ENCODE measurements around the gene NLRP11.
"Not testable (repeated sequence)": the region's sequence is repeated elsewhere in the genome, so short reads cannot be mapped to it uniquely, and the experiment has no call there.

NLRP11 gene

GRCh38 chr19:55781112-55781511 lies 50.7 kb downstream of the NLRP11 start:
- DNase-seq (ENCODE audit: low read depth in 1 of 2, low spot score in 1 of 2): no peak
- Histone ChIP-seq H3K27ac (replicated peaks) (no peak overlapping the region), H3K4me3 (replicated peaks; ENCODE audit: insufficient read depth, low read length) (no peak overlapping the region), H3K27me3 (ENCODE audit: insufficient read depth, poor library complexity, severe bottlenecking) (no peaks in the 10 kb centered on the region)
- TF ChIP-seq POLR2AphosphoS5 (IDR thresholded peaks at IDR 0.05; ENCODE audit: low read depth) (no peak), SPI1 (IDR thresholded peaks at IDR 0.05; ENCODE audit: borderline replicate concordance, low read depth) (no peak), REST (IDR thresholded peaks at IDR 0.05; ENCODE audit: insufficient replicate concordance, low read depth) (no peak), GABPA (IDR thresholded peaks at IDR 0.05; ENCODE audit: low read depth) (no peak)
- TF ChIP-seq, protein P1, sequence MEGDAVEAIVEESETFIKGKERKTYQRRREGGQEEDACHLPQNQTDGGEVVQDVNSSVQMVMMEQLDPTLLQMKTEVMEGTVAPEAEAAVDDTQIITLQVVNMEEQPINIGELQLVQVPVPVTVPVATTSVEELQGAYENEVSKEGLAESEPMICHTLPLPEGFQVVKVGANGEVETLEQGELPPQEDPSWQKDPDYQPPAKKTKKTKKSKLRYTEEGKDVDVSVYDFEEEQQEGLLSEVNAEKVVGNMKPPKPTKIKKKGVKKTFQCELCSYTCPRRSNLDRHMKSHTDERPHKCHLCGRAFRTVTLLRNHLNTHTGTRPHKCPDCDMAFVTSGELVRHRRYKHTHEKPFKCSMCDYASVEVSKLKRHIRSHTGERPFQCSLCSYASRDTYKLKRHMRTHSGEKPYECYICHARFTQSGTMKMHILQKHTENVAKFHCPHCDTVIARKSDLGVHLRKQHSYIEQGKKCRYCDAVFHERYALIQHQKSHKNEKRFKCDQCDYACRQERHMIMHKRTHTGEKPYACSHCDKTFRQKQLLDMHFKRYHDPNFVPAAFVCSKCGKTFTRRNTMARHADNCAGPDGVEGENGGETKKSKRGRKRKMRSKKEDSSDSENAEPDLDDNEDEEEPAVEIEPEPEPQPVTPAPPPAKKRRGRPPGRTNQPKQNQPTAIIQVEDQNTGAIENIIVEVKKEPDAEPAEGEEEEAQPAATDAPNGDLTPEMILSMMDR (IDR thresholded peaks at IDR 0.05; ENCODE audit: insufficient read depth, low read length): no peak

DNA sequence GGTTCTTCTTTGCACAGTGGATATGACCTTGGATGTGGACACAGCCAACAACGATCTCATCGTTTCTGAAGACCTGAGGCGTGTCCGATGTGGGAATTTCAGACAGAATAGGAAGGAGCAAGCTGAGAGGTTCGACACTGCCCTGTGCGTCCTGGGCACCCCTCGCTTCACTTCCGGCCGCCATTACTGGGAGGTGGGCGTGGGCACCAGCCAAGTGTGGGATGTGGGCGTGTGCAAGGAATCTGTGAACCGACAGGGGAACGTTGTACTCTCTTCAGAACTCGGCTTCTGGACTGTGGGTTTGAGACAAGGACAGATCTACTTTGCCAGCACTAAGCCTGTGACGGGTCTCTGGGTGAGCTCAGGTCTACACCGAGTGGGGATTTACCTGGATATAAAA lies 53.5 kb downstream of the NLRP11 start:
- no peaks in the 10 kb centered on the region for H3K27me3 ChIP-seq (ENCODE audit: insufficient read depth, poor library complexity, severe bottlenecking)
- no peak overlapping the region for H3K27ac ChIP-seq (replicated peaks)
- DNase-seq (ENCODE audit: low read depth in 1 of 2, low spot score in 1 of 2): no peak
- H3K4me3 ChIP-seq (replicated peaks; ENCODE audit: insufficient read depth, low read length): no peak overlapping the region
- TF ChIP-seq, protein P1 (IDR thresholded peaks at IDR 0.05; ENCODE audit: insufficient read depth, low read length): no peak
- TF ChIP-seq REST (IDR thresholded peaks at IDR 0.05; ENCODE audit: insufficient replicate concordance, low read depth) (no peak), SPI1 (IDR thresholded peaks at IDR 0.05; ENCODE audit: borderline replicate concordance, low read depth) (no peak), POLR2AphosphoS5 (IDR thresholded peaks at IDR 0.05; ENCODE audit: low read depth) (no peak)

DNA sequence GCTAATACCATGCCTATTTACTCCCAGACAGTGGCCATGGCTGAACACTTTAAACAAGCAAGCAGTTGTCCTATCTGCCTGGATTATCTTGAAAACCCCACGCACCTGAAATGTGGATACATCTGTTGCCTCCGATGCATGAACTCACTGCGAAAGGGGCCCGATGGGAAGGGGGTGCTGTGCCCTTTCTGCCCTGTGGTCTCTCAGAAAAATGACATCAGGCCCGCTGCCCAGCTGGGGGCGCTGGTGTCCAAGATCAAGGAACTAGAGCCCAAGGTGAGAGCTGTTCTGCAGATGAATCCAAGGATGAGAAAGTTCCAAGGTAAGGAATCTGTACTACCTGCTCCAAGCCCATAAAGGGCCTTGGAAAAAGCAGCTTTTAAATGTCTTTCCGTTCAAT lies 54.3 kb downstream of the NLRP11 start:
- Histone ChIP-seq H3K27me3 (ENCODE audit: insufficient read depth, poor library complexity, severe bottlenecking) (no peaks in the 10 kb centered on the region), H3K4me3 (replicated peaks; ENCODE audit: insufficient read depth, low read length) (no peak overlapping the region), H3K27ac (replicated peaks) (no peak overlapping the region)
- no peak for TF ChIP-seq REST (IDR thresholded peaks at IDR 0.05; ENCODE audit: insufficient replicate concordance, low read depth)
- no peak for TF ChIP-seq SPI1 (IDR thresholded peaks at IDR 0.05; ENCODE audit: borderline replicate concordance, low read depth)
- TF ChIP-seq POLR2AphosphoS5 (IDR thresholded peaks at IDR 0.05; ENCODE audit: low read depth): no peak
- TF ChIP-seq, protein P1 (IDR thresholded peaks at IDR 0.05; ENCODE audit: insufficient read depth, low read length): no peak
- DNase-seq (ENCODE audit: low read depth in 1 of 2, low spot score in 1 of 2): peak in 1 of 2 experiments; percentile 19

DNA sequence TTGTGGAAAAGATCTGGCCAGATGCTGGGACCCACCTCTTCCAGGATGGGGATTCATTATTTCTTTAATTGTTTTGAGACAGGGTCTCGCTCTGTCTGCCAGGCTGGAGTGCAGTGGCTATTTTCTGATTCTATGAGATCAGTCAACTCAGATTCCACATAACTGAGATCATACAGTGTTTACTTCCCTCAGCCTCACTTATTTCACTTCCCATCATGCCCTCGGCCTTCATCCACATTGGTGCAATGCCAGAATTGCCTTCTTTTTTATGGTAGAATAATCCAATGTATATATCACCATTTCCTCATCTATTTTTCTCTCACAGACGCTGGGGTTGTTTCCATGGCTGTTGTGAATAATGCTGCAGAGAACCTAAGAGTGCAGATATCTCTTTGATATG lies 62.2 kb downstream of the NLRP11 start:
- not testable (repeated sequence) for H3K27me3 ChIP-seq (ENCODE audit: insufficient read depth, poor library complexity, severe bottlenecking); H3K4me3 ChIP-seq (replicated peaks; ENCODE audit: insufficient read depth, low read length); H3K27ac ChIP-seq (replicated peaks); DNase-seq (ENCODE audit: low read depth in 1 of 2, low spot score in 1 of 2)

DNA sequence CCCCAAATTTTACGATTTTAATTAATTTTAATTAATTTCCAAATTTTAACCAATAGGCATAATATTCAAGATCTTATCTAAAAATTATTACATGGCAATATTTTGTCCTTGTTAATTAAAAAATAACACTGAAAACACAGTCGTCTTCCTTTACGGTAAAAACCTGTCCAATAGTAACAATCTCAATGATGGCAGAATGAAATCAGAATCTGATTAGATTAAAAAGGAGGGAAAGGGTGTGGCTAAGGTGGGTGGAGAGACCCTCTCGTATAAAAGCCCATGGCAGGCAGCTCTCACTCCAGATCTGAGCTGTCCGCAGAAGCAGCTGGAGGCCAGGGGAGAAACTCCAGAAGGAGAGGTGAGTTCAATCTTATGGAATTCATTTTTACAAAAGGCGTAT lies 63.0 kb downstream of the NLRP11 start, which contains the start of gene RFPL4AL1:
TSS of gene RFPL4AL1 (plus strand) at position 301 of the 400 bp plus-strand sequence. CDS start 2,687 bp downstream, outside the sequence.
- not testable (repeated sequence) for H3K27ac ChIP-seq (replicated peaks)

More for the DNA sequence above, 63.0 kb downstream of the NLRP11 start, which contains the start of gene RFPL4AL1:
- H3K27me3 ChIP-seq (ENCODE audit: insufficient read depth, poor library complexity, severe bottlenecking); DNase-seq (ENCODE audit: low read depth in 1 of 2, low spot score in 1 of 2); H3K4me3 ChIP-seq (replicated peaks; ENCODE audit: insufficient read depth, low read length): not testable (repeated sequence)

Data from HL-60 (cell line).